Retinal pigment epithelial cell (primary cell): ENCODE data around the gene C1orf198.

Source experiments
- DNase-seq: peaks from one replicate; pipeline ENCODE4 v3.0.0-alpha.2; 2010; ENCODE audit warnings: low read depth
- H3K4me3 ChIP-seq: 2 replicates; pipeline ENCODE4 v1.5.1; 2011; ENCODE audit warnings: mild to moderate bottlenecking, low read length, control low read depth, moderate library complexity
- TF ChIP-seq, protein P1 (sequence below): conservative IDR thresholded peaks from 2 replicates; pipeline ENCODE4 v1.5.1; 2011; ENCODE audit warnings: low read depth, low read length, control low read depth, inconsistent platforms

C1orf198 gene

DNA sequence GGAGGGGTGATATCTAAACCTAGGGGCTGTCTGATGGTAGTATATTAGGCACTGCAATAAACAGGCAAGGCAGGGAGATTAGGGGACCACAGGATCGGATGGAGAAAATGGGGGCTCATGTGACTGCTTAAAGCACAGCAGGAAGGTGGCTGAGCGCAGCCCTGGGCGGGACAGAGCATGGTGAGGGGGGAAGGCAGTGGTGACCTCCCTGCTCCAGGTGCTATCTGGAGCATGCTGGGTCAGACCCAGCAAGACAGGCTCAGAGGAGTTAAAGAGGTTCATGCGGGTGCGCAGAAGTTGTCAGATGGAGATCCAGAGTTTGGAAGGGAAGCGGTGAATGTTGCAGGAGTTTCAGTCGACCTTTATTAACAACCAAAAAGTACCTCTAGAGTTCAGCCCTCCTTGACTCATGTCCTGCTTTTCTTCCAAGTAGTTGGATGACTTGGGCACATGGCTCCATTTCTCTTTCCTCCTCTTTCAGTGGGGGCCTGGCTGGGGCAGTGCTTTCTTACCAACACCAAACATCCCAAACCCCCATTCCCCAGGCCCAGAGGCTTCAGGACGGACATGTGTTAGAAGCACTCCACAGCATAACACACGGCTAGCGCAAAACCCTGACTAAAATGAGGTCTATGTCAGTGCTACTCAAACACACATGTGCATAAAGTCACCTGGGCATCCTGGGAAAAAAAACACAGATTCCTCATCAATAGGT lies 79.6 kb downstream of the C1orf198 start:
- TF ChIP-seq, protein P1, sequence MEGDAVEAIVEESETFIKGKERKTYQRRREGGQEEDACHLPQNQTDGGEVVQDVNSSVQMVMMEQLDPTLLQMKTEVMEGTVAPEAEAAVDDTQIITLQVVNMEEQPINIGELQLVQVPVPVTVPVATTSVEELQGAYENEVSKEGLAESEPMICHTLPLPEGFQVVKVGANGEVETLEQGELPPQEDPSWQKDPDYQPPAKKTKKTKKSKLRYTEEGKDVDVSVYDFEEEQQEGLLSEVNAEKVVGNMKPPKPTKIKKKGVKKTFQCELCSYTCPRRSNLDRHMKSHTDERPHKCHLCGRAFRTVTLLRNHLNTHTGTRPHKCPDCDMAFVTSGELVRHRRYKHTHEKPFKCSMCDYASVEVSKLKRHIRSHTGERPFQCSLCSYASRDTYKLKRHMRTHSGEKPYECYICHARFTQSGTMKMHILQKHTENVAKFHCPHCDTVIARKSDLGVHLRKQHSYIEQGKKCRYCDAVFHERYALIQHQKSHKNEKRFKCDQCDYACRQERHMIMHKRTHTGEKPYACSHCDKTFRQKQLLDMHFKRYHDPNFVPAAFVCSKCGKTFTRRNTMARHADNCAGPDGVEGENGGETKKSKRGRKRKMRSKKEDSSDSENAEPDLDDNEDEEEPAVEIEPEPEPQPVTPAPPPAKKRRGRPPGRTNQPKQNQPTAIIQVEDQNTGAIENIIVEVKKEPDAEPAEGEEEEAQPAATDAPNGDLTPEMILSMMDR = no peak
- no peak for DNase-seq
- no peak overlapping the region for H3K4me3 ChIP-seq

DNA sequence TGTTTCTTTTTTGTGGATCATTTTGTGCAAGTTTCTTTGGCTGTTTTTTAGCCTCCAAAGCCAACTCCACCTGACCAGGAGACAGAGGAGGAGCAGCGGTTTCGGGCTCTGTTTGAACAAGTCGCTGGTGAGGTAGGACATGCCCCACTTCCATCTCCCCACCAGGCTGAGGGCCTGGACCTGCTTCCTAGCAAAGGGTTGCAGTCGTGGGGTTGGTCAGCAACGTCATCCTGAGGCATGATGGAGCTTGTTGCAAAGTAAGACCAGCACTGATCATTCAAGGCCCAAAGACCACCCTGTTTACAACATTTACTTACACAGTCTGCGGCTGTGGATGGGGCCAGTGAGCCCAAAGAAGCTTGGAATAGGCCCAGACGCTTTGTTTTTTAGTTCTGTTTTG lies 80.8 kb downstream of the C1orf198 start:
- TF ChIP-seq, protein P1 = no peak

More for the DNA sequence above, 80.8 kb downstream of the C1orf198 start:
- DNase-seq = no peak
- H3K4me3 ChIP-seq = no peak overlapping the region
